ENCODE measurements around the gene CFAP99.

DNA sequence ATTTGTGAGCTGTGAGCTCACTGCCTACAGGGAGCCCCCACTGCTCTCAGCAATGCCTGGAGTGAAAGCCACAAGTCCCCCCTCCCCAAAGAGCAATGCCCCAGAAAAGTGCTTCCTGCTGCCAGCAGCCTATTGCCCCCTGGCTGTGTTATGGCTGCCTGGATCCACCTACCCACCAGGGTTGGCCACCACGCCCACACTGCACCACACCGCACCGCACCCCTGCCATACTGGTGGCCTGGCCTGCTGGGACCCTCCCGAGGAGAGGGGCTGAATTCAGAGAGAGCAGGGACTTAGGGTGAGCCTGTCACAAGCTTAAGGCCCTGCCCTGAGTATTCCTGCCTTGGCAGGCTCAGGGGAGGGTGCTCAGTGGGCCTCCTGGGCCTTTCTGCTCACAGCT lies 4.3 kb downstream of the CFAP99 start:
- TF ChIP-seq, protein P1, sequence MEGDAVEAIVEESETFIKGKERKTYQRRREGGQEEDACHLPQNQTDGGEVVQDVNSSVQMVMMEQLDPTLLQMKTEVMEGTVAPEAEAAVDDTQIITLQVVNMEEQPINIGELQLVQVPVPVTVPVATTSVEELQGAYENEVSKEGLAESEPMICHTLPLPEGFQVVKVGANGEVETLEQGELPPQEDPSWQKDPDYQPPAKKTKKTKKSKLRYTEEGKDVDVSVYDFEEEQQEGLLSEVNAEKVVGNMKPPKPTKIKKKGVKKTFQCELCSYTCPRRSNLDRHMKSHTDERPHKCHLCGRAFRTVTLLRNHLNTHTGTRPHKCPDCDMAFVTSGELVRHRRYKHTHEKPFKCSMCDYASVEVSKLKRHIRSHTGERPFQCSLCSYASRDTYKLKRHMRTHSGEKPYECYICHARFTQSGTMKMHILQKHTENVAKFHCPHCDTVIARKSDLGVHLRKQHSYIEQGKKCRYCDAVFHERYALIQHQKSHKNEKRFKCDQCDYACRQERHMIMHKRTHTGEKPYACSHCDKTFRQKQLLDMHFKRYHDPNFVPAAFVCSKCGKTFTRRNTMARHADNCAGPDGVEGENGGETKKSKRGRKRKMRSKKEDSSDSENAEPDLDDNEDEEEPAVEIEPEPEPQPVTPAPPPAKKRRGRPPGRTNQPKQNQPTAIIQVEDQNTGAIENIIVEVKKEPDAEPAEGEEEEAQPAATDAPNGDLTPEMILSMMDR (optimal IDR thresholded peaks at IDR 0.05 in 1 of 3, IDR thresholded peaks at IDR 0.05 in 1 of 3, conservative IDR thresholded peaks at IDR 0.05 in 1 of 3; ENCODE audit: extremely low read depth in 1 of 3, insufficient read depth in 2 of 3, low read length in 3 of 3): no peak
- TF ChIP-seq EZH2 (IDR thresholded peaks at IDR 0.05; ENCODE audit: low read length): no peak

Data from keratinocyte (primary cell).